AG09319 (cell line): ENCODE measurements around the gene ASCC2.

Experiments used
- DNase-seq: peaks from one replicate; pipeline ENCODE4 v3.0.0-alpha.2; 2010; ENCODE audit warnings: low read depth; ENCODE audit errors: extremely low read depth
- CTCF ChIP-seq: IDR thresholded peaks from 2 replicates; pipeline ENCODE4 v1.5.1; 2011; ENCODE audit warnings: low read depth, mild to moderate bottlenecking, inconsistent platforms, low read length, moderate library complexity

ASCC2 gene, protein sequence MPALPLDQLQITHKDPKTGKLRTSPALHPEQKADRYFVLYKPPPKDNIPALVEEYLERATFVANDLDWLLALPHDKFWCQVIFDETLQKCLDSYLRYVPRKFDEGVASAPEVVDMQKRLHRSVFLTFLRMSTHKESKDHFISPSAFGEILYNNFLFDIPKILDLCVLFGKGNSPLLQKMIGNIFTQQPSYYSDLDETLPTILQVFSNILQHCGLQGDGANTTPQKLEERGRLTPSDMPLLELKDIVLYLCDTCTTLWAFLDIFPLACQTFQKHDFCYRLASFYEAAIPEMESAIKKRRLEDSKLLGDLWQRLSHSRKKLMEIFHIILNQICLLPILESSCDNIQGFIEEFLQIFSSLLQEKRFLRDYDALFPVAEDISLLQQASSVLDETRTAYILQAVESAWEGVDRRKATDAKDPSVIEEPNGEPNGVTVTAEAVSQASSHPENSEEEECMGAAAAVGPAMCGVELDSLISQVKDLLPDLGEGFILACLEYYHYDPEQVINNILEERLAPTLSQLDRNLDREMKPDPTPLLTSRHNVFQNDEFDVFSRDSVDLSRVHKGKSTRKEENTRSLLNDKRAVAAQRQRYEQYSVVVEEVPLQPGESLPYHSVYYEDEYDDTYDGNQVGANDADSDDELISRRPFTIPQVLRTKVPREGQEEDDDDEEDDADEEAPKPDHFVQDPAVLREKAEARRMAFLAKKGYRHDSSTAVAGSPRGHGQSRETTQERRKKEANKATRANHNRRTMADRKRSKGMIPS

DNA sequence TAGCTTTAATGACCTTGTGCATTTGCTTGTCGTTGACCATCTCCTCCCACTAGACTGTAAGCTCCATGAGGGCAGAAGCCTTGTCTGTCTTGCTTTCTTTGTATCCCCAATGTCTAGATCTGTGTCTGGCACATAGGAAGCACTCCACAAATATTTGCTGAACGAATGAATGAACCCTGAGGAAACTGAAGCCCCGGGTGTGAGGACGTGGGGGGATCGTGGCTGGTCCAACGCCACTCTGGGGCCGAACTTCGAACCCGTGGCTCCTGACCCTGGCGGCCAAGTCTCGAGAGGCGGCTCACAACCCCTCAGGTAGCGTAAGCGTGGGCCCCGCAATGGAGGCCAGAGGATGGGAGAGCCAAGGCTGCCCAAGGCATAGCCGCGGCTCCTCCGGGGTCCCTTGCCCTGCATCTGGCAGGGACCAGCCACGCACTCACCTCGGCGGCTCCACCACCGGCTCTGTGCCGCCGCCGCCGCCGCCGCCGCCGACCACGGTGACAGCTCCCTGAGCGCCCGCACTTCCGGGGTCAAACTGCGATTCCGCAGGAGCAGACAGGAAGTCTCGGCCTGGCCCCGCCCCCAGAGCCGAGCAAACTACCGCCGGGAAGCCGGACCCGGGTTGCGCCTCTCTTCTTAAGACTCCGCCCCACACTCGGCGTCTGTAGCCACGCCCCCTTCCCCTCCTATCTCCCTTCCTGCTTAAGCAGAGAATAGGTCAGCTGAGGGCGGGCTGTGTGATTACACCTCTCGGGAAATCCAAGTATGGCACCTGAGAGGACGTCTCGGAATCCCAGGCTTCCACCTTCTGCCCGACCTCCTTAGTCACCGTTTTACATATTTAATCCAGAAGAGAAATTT is at the start of gene ASCC2:
TSS of gene ASCC2 (minus strand) at position 534 of the 858 bp plus-strand sequence. CDS start 5,949 bp downstream, outside the sequence.
- peak; percentile 91 for DNase-seq
- TF ChIP-seq CTCF = no peak

DNA sequence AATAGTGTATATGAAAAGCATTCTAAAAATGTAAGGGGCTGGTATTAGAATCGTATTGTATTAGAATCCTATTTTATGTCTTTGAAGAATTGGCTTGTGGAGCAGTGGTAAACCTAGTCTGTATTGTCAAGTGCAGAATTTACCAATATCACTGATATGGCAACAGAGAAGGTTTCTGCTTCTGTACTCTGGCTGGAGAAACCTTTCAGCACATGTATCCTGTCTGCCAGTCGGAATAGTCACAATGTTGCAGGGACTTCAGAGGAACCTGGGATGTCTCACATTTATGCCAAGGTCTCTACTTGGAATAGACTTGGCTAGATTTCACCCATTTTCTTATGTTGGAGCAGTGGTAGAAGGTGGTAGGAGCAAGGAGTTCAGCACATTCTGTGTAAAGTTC is 49.3 kb upstream of the ASCC2 start:
- DNase-seq = no peak

GRCh38 chr22:29886596-29886995 is 48.5 kb upstream of the ASCC2 start:
- DNase-seq = no peak
- TF ChIP-seq CTCF = no peak

More for the DNA sequence above, 49.3 kb upstream of the ASCC2 start:
- no peak for TF ChIP-seq CTCF

DNA sequence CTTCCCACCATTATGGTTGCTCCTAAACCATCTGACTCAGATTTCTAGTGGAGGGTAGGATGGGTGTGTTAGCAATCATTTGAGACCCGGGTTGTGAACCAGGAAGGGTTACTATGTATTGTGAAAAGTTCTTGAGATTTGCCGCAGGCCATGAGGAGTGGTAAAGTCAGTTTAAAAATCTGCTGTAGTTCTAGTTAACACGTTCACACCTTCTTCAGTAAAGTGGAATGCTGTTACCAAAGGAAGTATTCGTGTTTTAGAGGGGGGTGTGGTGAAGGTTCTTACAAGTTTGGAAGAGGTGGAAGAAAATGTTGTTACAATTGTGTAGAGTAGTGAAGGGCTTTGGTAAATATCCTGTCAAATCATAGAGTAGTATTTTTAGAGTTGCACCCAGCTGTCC is 47.5 kb upstream of the ASCC2 start:
- no peak for DNase-seq
- no peak for TF ChIP-seq CTCF

GRCh38 chr22:29883775-29884097 is 45.7 kb upstream of the ASCC2 start:
- no peak for TF ChIP-seq CTCF
- DNase-seq = no peak

GRCh38 chr22:29883045-29883774 is 45.1 kb upstream of the ASCC2 start, which contains the start of gene MTMR3:
TSS of gene MTMR3 (plus strand) at chr22:29883174. CDS start at chr22:29971060, 87,886 bp downstream.
- no peak for DNase-seq
- TF ChIP-seq CTCF = peak; percentile 14
